Osteocyte (in vitro differentiated cells): ENCODE measurements around the gene LYPD1. TPM values are rescaled to one million over a fixed set of nuclear protein-coding genes. Genes with fewer than 3 reads are reported as not detected.

Experiments used
- DNase-seq: peaks from one replicate; pipeline ENCODE4 v3.0.0; 2021; ENCODE audit warnings: mixed read lengths; ENCODE audit not compliant: unreplicated experiment; ENCODE audit errors: extremely low spot score
- H3K27ac Mint-ChIP-seq: one replicate; pipeline ENCODE4 v1.8.0; 2021; ENCODE audit warnings: mild to moderate bottlenecking, mixed read lengths; ENCODE audit not compliant: unreplicated experiment
- H3K27me3 Mint-ChIP-seq: one replicate; pipeline ENCODE4 v1.8.0; 2021; ENCODE audit warnings: mixed read lengths; ENCODE audit not compliant: unreplicated experiment
- H3K36me3 Mint-ChIP-seq: one replicate; pipeline ENCODE4 v1.8.0; 2021; ENCODE audit warnings: mixed read lengths; ENCODE audit not compliant: unreplicated experiment
- H3K4me1 Mint-ChIP-seq: one replicate; pipeline ENCODE4 v1.8.0; 2021; ENCODE audit warnings: mixed read lengths; ENCODE audit not compliant: unreplicated experiment
- H3K4me3 Mint-ChIP-seq: one replicate; pipeline ENCODE4 v1.8.0; 2021; ENCODE audit warnings: mild to moderate bottlenecking, moderate library complexity, mixed read lengths; ENCODE audit not compliant: unreplicated experiment
- H3K9me3 Mint-ChIP-seq: one replicate; pipeline ENCODE4 v1.8.0; 2021; ENCODE audit warnings: mixed read lengths; ENCODE audit not compliant: unreplicated experiment
- total RNA-seq: library from RNA; stranded (reverse); gene quantifications from 2 replicates; pipeline ENCODE4 v1.2.1, GENCODE V29; 2021
- TF ChIP-seq, protein P1 (sequence below): fragments of 200-600 bp; sonication (generic); IDR thresholded peaks from 2 replicates; pipeline ENCODE4 v1.5.0; 2021; ENCODE audit warnings: antibody characterized with exemption, mild to moderate bottlenecking, moderate library complexity

The LYPD1 gene
- total RNA-seq, 1 donor from 2014 or later = 0.19 TPM

DNA sequence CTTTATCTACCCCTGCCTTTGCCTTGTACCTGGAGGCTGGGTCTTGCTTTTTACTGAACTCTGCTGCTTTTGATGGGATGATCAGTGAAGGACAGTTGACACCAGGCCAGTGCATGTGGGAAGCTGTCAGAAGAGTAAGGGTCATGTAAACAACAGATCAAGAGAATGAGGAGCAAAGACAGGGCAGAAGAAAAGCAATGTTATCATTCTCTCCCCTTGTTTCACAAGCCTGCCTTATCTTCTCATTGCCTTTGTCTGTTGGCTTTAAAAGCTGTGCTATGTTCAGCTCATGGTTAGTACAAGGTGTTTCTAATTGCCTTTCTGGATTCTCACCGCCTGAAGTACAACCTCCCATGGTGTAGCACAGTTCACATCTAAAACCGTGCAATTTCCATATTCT, 27.6 kb downstream of the LYPD1 start:
- no peak overlapping the region for H3K4me3 Mint-ChIP-seq
- no peak for DNase-seq
- no peaks in the 10 kb centered on the region for H3K4me1 Mint-ChIP-seq
- H3K9me3 Mint-ChIP-seq = no peaks in the 10 kb centered on the region
- TF ChIP-seq, protein P1, sequence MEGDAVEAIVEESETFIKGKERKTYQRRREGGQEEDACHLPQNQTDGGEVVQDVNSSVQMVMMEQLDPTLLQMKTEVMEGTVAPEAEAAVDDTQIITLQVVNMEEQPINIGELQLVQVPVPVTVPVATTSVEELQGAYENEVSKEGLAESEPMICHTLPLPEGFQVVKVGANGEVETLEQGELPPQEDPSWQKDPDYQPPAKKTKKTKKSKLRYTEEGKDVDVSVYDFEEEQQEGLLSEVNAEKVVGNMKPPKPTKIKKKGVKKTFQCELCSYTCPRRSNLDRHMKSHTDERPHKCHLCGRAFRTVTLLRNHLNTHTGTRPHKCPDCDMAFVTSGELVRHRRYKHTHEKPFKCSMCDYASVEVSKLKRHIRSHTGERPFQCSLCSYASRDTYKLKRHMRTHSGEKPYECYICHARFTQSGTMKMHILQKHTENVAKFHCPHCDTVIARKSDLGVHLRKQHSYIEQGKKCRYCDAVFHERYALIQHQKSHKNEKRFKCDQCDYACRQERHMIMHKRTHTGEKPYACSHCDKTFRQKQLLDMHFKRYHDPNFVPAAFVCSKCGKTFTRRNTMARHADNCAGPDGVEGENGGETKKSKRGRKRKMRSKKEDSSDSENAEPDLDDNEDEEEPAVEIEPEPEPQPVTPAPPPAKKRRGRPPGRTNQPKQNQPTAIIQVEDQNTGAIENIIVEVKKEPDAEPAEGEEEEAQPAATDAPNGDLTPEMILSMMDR = no peak
- H3K27me3 Mint-ChIP-seq = no peaks in the 10 kb centered on the region
- H3K27ac Mint-ChIP-seq = no peak overlapping the region
- H3K36me3 Mint-ChIP-seq = no peaks in the 10 kb centered on the region

DNA sequence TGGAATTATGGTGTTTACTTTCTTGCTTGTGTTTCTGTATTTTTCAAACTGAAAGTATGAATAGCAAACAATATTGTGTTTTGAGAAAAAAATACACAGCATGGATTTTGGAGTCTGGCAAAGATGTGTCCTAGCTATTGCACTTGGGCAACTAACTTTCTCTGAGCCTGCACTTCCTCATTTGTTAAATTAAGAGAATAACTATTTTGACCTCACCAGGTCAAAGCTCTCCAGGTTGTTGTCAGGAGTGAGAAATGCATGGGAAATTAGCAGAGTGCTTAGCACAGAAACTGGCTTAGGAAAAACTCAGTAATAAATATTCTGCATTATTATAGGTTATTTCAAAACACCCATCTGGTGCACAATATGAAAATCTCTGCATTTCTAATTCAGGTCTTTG, 28.2 kb downstream of the LYPD1 start:
- H3K9me3 Mint-ChIP-seq = no peaks in the 10 kb centered on the region
- TF ChIP-seq, protein P1 = no peak
- no peaks in the 10 kb centered on the region for H3K4me1 Mint-ChIP-seq
- H3K4me3 Mint-ChIP-seq = no peak overlapping the region
- DNase-seq = no peak
- H3K36me3 Mint-ChIP-seq = no peaks in the 10 kb centered on the region
- H3K27ac Mint-ChIP-seq = no peak overlapping the region
- H3K27me3 Mint-ChIP-seq = no peaks in the 10 kb centered on the region

DNA sequence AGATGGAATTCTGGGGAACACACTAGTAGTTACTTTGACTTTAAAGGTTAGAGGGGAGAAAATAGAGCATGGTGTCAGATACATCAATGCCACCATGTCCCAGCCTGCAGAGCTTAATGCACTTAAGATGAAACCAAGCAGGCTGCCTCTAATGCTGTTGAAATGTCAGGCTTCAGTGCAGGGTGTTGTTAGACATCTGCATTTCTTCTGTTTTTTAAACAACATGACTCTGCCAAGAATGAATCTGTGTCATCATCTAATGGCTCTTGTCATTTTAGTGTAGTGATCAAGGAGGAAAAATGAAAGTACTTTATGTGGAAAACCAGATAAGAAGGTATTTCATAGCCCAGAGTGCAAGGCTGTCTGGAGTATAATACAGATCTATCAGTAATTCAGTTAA, 29.9 kb downstream of the LYPD1 start:
- no peaks in the 10 kb centered on the region for H3K27me3 Mint-ChIP-seq
- TF ChIP-seq, protein P1 = no peak
- DNase-seq = no peak
- peaks cover 3% of the 10 kb centered on the region for H3K9me3 Mint-ChIP-seq
- no peak overlapping the region for H3K4me3 Mint-ChIP-seq
- H3K36me3 Mint-ChIP-seq = no peaks in the 10 kb centered on the region
- H3K27ac Mint-ChIP-seq = no peak overlapping the region
- H3K4me1 Mint-ChIP-seq = no peaks in the 10 kb centered on the region

DNA sequence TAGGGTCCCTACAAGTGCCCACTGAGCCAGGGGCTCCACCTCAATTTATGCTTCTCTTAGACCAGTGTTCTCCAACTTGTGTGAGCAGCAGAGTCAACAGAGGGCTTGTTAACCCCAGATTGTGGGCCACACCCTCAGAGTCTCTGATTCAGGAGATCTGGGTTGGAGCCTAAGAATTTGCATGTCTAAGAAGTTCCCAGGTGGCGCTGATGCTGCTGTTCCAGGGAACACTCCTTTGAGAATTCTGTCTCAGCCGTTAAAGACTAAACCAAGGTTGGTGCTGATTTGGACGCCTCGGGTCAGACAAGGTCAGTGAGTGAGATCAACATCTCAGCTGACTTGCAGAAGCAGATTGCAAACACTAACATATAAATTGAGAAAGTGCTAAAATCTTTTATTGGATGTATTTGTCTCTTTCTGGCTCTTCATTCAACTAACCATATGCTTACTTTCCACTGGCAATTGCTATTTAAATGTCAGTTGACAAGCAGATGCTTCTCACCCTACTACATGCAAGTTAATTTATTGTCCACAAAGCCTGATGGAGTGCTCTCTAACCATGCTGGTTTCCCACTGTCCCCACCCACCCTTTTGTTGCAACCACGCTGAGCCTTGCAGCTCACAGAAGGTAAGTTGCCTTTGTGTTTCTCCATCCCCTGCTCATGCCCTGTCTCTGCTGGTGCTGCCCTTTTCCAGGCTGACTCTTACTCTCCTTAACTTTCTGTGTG, 31.5 kb downstream of the LYPD1 start:
- TF ChIP-seq, protein P1 = no peak
- Mint-ChIP-seq H3K27me3 (no peaks in the 10 kb centered on the region), H3K27ac (no peak overlapping the region), H3K4me1 (no peaks in the 10 kb centered on the region), H3K4me3 (no peak overlapping the region), H3K9me3 (peaks cover 9% of the 10 kb centered on the region), H3K36me3 (no peaks in the 10 kb centered on the region)
- DNase-seq = no peak

DNA sequence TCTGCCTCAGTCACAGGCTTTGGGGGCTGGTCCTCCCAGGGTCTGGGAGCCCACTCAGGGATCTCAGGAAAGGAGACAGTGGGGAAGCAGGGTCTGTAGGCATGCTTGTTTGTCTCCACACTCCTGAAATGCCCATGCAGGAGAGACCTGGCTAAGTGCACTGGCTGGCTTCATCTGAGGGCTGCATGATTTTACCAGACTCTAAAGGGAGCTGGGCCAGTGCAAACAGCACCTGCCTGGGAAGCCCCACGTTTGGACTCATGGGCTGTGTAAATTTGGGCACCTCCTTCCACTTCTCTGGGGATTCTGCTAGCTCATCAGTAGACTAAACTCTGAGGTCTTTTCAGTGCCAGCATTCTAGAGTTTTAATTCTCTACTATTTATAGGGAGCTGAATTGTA, 33.7 kb downstream of the LYPD1 start:
- DNase-seq = no peak
- no peak overlapping the region for H3K27ac Mint-ChIP-seq

More for the DNA sequence above, 33.7 kb downstream of the LYPD1 start:
- no peaks in the 10 kb centered on the region for H3K27me3 Mint-ChIP-seq
- no peaks in the 10 kb centered on the region for H3K36me3 Mint-ChIP-seq
- TF ChIP-seq, protein P1 = no peak
- H3K9me3 Mint-ChIP-seq = peaks cover 11% of the 10 kb centered on the region
- H3K4me1 Mint-ChIP-seq = no peaks in the 10 kb centered on the region
- no peak overlapping the region for H3K4me3 Mint-ChIP-seq
